HG02884 (cell line): ENCODE results near the gene KCNJ6.
A peak's percentile ranks its signal among the peaks of the same experiment; 100 is the strongest.
"Not testable (repeated sequence)": the region's sequence is repeated elsewhere in the genome, so short reads cannot be mapped to it uniquely, and the experiment has no call there.

Experiments used
- ATAC-seq: cut with Tn5 transposase; IDR thresholded peaks from one replicate; pipeline ENCODE4 v1.9.1; 2021; ENCODE audit warnings: mild to moderate bottlenecking, moderate library complexity; ENCODE audit not compliant: unreplicated experiment

Gene KCNJ6

GRCh38 chr21:37579356-37579755 is 336.9 kb downstream of the KCNJ6 start:
- ATAC-seq, result no peak

GRCh38 chr21:37578471-37579126 is 337.7 kb downstream of the KCNJ6 start:
- ATAC-seq, result no peak

GRCh38 chr21:37576929-37577328 is 339.3 kb downstream of the KCNJ6 start:
- not testable (repeated sequence) for ATAC-seq

GRCh38 chr21:37575580-37575979 is 340.7 kb downstream of the KCNJ6 start:
- ATAC-seq, result no peak

- no peak for ATAC-seq
Observed at GRCh38 chr21:37574751-37575150, 341.5 kb downstream of the KCNJ6 start.

DNA sequence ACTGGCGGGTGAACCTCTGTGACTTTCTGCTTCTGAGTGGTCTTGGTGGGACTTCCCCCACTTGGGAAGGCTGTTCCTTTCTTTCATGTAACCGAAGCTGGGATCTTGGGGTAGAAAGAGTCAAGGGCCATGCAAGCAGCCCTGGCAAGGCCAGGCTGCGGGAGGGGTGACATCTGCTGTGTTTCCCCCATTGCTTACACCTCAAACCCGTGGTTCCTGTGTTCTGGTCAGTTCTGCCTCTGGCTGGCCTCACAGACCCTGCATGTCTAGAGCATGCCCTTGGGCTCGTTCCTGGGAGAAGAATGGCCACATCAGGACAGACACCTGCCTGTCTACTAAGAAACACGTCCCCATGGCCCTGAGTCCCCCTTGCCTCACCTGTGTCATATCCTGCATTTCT is 341.9 kb downstream of the KCNJ6 start:
- no peak for ATAC-seq

DNA sequence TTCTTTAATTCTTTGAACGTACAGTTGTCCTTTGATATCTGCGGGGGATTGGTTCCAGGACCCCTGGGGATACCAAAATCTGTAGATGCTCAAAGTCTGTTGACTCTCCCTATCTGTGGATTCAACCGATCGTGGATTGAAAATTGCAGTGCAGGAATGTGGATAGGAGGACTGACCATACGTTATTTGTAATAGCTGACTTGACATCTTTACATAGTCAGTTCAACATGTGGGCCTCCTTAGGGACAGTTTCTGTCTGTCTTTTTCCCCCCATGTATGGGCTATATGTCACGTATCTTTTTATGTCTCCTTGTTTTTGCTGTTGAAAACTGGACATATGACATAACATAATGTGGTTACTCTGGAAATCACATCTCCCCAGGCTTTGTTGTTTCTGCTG is 344.8 kb downstream of the KCNJ6 start:
- no peak for ATAC-seq

GRCh38 chr21:37568916-37569315 is 347.3 kb downstream of the KCNJ6 start:
- no peak for ATAC-seq

DNA sequence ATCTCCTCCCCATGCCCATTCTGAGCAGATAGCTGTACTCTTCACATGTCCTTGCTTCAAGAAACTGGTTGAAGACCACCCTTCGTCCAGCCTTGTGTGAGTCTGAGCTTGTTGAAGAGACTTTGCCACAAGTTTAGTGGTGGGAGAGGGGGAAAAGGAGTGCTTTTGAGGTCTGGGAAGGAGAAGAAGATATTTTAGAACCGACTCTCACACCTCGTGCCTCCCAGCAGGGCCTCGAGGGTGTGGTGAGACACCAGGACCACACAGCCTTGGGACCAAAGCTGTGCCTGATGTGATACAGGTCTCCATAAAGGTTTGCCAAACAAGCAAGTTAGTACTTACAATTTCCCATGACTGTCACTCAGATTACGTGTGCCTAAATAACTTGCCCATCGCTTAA is 347.8 kb downstream of the KCNJ6 start:
- ATAC-seq, result no peak

- ATAC-seq, result no peak
Observed at GRCh38 chr21:37566790-37567615, 349.3 kb downstream of the KCNJ6 start.

DNA sequence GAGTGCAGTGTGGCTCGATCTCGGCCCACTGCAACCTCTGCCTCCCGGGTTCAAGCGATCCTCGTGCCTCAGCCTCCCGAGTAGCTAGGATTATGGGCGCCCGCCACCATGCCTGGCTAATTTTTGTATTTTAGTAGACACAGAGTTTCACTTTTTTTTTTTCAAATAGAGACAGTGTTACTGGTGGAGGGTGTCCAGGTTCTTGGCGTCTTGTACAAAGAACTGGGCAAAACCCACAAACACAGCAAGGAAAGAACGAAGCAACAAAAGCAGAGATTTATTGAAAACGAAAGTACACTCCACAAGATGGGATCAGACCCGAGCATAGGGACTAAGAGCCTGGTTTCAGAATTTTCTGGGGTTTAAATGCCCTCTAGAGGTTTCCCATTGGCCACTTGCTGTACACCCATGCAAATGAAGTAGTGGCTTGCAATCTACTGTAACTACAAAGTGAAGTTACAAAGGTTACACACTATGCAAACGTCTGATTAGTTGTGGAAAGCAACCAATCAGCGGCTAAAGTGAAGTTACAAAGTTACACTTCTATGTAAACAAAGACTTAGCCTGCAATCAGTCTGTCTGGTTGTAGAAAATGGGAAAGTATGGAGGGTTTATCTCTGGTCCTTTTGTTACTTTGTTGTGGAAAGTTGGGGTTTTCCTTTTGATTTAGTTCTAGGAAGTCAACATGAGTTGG is 350.6 kb downstream of the KCNJ6 start:
- ATAC-seq, result no peak

- no peak for ATAC-seq
Observed at GRCh38 chr21:37564924-37565529, 351.2 kb downstream of the KCNJ6 start.

DNA sequence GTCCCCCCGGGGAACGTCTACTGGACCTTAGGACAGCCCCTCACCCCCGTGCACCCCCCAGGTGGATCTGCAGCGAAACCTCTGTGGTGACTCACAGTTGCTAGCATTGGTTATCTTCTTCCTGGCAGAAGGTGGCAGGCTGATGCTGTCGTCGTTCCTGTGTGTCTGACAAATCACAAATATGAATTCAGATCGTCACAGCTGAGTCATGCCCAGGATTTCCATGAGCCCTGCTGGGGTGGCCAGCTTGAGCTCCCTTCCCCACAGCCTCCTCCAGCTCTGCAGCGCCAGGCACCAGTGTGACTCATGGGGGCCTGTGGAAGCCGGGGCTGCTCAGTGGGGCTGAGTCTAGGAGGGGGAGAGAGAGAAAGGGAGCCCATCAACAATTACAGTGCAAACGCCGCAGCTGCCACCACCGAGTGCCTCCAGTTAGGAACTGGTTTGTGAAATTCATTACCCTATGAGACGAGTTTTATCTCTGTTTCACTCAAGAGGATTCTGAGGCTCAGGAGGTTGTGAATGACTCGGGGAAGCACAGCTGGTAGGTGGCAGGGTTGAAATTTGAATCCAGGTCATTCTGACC is 351.8 kb downstream of the KCNJ6 start:
- ATAC-seq, result peak; percentile 31

DNA sequence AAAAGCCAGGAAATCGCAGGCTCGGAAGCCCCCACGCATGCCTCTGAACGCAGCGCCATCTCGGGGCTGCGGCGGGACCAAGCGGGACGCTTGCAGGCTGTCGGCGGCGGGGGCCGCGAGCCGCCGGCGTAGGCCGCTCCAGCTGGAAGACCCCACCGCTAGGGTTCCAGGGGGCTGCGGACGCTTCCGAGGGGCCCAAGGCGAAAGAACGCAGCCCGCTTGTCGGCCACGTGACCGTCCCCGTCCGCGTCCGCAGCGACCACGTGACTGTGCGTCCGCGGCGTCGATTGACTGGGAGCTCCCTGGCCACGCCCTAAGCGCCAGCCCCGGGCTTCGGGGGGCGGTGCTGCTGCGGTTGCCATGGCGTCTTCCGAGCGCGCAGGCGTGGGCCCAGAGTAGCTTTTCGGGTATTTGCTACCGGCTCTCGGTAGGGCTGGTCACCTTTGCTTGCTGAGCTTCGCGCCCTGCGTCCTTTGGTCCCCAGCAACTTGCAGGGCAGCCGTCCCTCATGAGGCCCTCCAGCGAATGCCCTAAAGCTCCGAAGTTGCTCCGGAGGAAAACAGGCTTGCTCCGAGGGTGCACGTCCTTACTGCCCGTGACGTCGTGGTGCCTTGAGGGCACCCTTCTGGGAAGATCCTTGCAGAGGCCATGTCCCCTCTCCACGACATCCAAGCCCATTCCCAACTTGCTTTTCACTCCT is 352.5 kb downstream of the KCNJ6 start:
- peak; percentile 84 for ATAC-seq

GRCh38 chr21:37562920-37563640 is 353.2 kb downstream of the KCNJ6 start:
- peak; percentile 13 for ATAC-seq

GRCh38 chr21:37561941-37562919 is 354.0 kb downstream of the KCNJ6 start:
- ATAC-seq, result no peak

- no peak for ATAC-seq
Observed at GRCh38 chr21:37561506-37561905, 354.8 kb downstream of the KCNJ6 start.

- ATAC-seq, result no peak
Observed at GRCh38 chr21:37560385-37560784, 355.9 kb downstream of the KCNJ6 start.
